CD4-positive, CD25-positive, alpha-beta regulatory T cell (primary cell): ENCODE measurements around the gene RIC8A. TPM values are rescaled to one million over a fixed set of nuclear protein-coding genes. Genes with fewer than 3 reads are reported as not detected.
A peak's percentile ranks its signal among the peaks of the same experiment; 100 is the strongest.

Experiments
- ATAC-seq, 2 donors: fragments of 150-1000 bp; cut with Tn5 transposase; one replicate each; pipeline ENCODE4 v1.10.0; 2021; ENCODE audit warnings: low read depth in 2 of 2, moderate number of reproducible peaks in 2 of 2, moderate library complexity in 1 of 2
- DNase-seq, 3 donors: peaks; one replicate each; pipeline versions ENCODE4 v3.0.0 to v3.0.0-alpha.2; 2012 to 2022; ENCODE audit warnings: mixed read lengths in 1 of 3
- H3K27ac ChIP-seq: one replicate; pipeline ENCODE4 v1.7.0; 2013; ENCODE audit warnings: mild to moderate bottlenecking, low read length; ENCODE audit not compliant: insufficient read depth, poor library complexity, severe bottlenecking
- H3K27me3 ChIP-seq: one replicate; pipeline ENCODE4 v1.7.0; 2013; ENCODE audit warnings: low read length; ENCODE audit not compliant: control insufficient read depth, insufficient read depth
- H3K36me3 ChIP-seq: one replicate; pipeline ENCODE4 v1.7.0; 2013; ENCODE audit warnings: mild to moderate bottlenecking, low read length, moderate library complexity; ENCODE audit not compliant: control insufficient read depth, insufficient read depth
- H3K4me1 ChIP-seq: 2 replicates; pipeline ENCODE4 v1.7.0; 2013; ENCODE audit warnings: mild to moderate bottlenecking, low read length; ENCODE audit not compliant: insufficient read depth, control insufficient read depth, poor library complexity, severe bottlenecking
- H3K4me3 ChIP-seq: one replicate; pipeline ENCODE4 v1.7.0; 2013; ENCODE audit warnings: low read depth, mild to moderate bottlenecking, low read length, moderate library complexity
- H3K9me3 ChIP-seq, 2 experiments: 1 replicate in 1 of 2; 2 replicates in 1 of 2; pipeline ENCODE4 v1.7.0; 2013; ENCODE audit warnings: low read length in 2 of 2, mild to moderate bottlenecking in 1 of 2, moderate library complexity in 1 of 2; ENCODE audit not compliant: control insufficient read depth in 2 of 2
- H3K27ac Mint-ChIP-seq, 3 donors: one replicate each; pipeline ENCODE4 v1.8.0; 2020 to 2022; ENCODE audit warnings: mild to moderate bottlenecking in 3 of 3, mixed read lengths in 3 of 3, moderate library complexity in 2 of 3
- H3K27me3 Mint-ChIP-seq: one replicate; pipeline ENCODE4 v1.8.0; 2022; ENCODE audit warnings: mild to moderate bottlenecking, mixed read lengths
- H3K36me3 Mint-ChIP-seq: one replicate; pipeline ENCODE4 v1.8.0; 2020; ENCODE audit warnings: mixed read lengths
- H3K4me1 Mint-ChIP-seq, 4 donors: one replicate each; pipeline ENCODE4 v1.8.0; 2020 to 2022; ENCODE audit warnings: mixed read lengths in 4 of 4, mild to moderate bottlenecking in 1 of 4
- H3K4me3 Mint-ChIP-seq, 4 donors: one replicate each; pipeline ENCODE4 v1.8.0; 2020 to 2022; ENCODE audit warnings: mild to moderate bottlenecking in 4 of 4, mixed read lengths in 4 of 4, moderate library complexity in 3 of 4
- H3K9me3 Mint-ChIP-seq, 7 donors: one replicate each; pipeline ENCODE4 v1.8.0; 2020 to 2022; ENCODE audit warnings: mixed read lengths in 7 of 7, mild to moderate bottlenecking in 3 of 7, moderate library complexity in 2 of 7
- polyA plus RNA-seq, 4 donors: library from polyadenylated mRNA; unstranded; fragments of 300-500 nt; fragmentation: Illumina TruSeq; gene quantifications; one replicate each; pipeline ENCODE4 v1.2.3, GENCODE V29; 2021
- total RNA-seq: library from RNA; stranded (reverse); gene quantifications from one replicate; pipeline ENCODE4 v1.2.3, GENCODE V29; 2022

Gene RIC8A
- total and polyA plus RNA-seq, 5 donors from 2014 or later, result 74.1 to 135 (median 78.6) TPM

DNA sequence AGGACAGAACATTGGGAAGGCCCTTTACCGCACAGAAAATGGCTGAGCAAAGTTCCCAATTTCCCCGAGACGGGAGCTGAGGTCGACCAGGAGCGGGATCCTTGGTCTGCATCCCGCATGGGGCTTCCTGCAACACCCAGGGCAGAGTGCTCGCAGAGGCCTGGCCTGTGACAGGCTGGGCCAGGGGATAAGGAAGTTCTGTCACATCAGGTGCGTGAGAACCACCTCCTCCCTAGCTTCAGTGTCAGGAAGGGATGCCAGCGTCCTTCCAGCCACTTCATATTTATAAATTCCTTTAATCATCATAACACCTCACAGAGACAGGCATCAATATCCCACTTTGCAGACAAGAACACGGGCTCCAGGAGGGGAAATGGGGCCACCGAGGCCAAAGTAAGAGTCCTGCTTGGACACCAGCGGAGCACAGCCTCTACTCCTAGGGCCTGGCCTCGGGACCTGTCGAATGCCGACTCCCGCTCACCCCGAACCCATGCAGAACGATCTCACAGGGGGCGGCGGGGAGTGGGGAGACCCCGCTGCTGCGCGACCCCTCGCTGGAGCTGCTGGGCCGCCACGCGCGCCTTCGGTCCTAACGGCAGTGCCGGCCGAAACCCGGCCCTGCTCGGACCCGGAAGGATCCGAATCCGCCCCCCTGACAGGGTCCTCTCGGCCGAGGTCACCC lies 841 bp upstream of the RIC8A start:
- peaks cover 0 to 72% (median 40%) of the 10 kb centered on the region in 4 donors for H3K4me1 Mint-ChIP-seq

GRCh38 chr11:207863-208180 lies 314 bp downstream of the RIC8A start:
- Histone ChIP-seq H3K4me1 (peaks cover 57% of the 10 kb centered on the region), H3K4me3 (peak overlapping the region; percentile 91), H3K9me3 (no peaks in the 10 kb centered on the region), H3K36me3 (peaks cover 59% of the 10 kb centered on the region), H3K27me3 (no peaks in the 10 kb centered on the region), H3K27ac (peak overlapping the region; percentile 98)
- peak overlapping the region; percentile 96 to 98 (median 97) for H3K4me3 Mint-ChIP-seq
- peaks cover 4% of the 10 kb centered on the region for H3K27me3 Mint-ChIP-seq
- peaks cover 0 to 1% (median 0%) of the 10 kb centered on the region in 7 donors for H3K9me3 Mint-ChIP-seq
- DNase-seq, result no peak
- ATAC-seq, result peak; percentile 6 to 9
- peaks cover 0 to 61% (median 31%) of the 10 kb centered on the region in 4 donors for H3K4me1 Mint-ChIP-seq
- H3K27ac Mint-ChIP-seq, result peak overlapping the region; percentile 99
- peaks cover 30% of the 10 kb centered on the region for H3K36me3 Mint-ChIP-seq

More for the DNA sequence above, 841 bp upstream of the RIC8A start:
- Histone ChIP-seq H3K4me3 (peak overlapping the region; percentile 91), H3K4me1 (peaks cover 68% of the 10 kb centered on the region), H3K27me3 (no peaks in the 10 kb centered on the region), H3K9me3 (no peaks in the 10 kb centered on the region), H3K27ac (peak overlapping the region; percentile 98), H3K36me3 (peaks cover 48% of the 10 kb centered on the region)
- H3K36me3 Mint-ChIP-seq, result peaks cover 30% of the 10 kb centered on the region
- ATAC-seq, result no peak
- H3K9me3 Mint-ChIP-seq, result peaks cover 0 to 1% (median 0%) of the 10 kb centered on the region in 7 donors
- H3K27me3 Mint-ChIP-seq, result peaks cover 4% of the 10 kb centered on the region
- H3K27ac Mint-ChIP-seq, result peak overlapping the region; percentile 97 to 99 (median 99)
- peak overlapping the region; percentile 96 to 98 (median 97) for H3K4me3 Mint-ChIP-seq
- peak in 2 of 3 donors; percentile 16 to 40 for DNase-seq

DNA sequence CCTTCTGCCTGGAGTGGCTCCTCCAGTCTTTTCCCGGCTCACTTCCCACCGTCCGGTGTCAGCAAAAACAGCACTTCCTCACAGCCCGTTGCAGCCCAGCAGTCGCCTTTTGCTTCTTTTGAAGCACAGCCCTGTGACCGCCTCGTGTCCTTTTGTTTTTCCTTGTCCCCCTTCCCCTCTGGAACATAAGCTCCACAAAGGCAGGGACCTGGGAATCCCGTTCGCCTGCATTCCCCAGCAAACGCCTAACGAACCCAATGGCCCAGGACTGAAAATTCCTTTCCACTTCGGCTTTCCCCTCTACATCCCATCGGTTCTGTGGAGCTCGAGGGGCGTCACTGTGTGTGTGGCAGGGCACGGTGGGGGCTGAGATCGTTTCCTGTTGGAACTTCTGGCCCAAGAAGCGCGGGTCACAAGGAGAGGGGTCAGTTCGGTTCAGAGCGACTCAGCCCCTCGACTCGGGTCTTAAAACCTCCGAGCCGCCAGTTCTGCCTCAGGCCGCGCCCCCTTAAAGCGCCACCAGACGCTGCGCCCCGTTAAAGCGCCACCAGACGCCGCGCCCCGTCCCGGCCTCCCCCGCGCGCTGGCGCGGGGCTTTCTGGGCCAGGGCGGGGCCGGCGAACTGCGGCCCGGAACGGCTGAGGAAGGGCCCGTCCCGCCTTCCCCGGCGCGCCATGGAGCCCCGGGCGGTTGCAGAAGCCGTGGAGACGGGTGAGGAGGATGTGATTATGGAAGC lies 841 bp downstream of the RIC8A start:
- Histone ChIP-seq H3K4me3 (peak overlapping the region; percentile 91), H3K9me3 (no peaks in the 10 kb centered on the region), H3K27me3 (no peaks in the 10 kb centered on the region), H3K4me1 (peaks cover 57% of the 10 kb centered on the region), H3K27ac (peak overlapping the region; percentile 98), H3K36me3 (peaks cover 60% of the 10 kb centered on the region)
- Mint-ChIP-seq H3K4me3 (peak overlapping the region; percentile 96 to 98 (median 97)), H3K27me3 (peaks cover 4% of the 10 kb centered on the region), H3K4me1 (peaks cover 0 to 59% (median 28%) of the 10 kb centered on the region in 4 donors), H3K27ac (peak overlapping the region; percentile 99), H3K9me3 (peaks cover 0 to 1% (median 0%) of the 10 kb centered on the region in 7 donors), H3K36me3 (peaks cover 29% of the 10 kb centered on the region)
- peak; percentile 79 to 90 (median 85) for DNase-seq
- ATAC-seq, result peak; percentile 61 to 63

- H3K4me1 ChIP-seq, result peaks cover 57% of the 10 kb centered on the region
- Mint-ChIP-seq H3K27me3 (peaks cover 4% of the 10 kb centered on the region), H3K9me3 (peaks cover 0 to 1% (median 0%) of the 10 kb centered on the region in 7 donors), H3K4me3 (peak overlapping the region; percentile 96 to 98 (median 97)), H3K36me3 (peaks cover 25% of the 10 kb centered on the region), H3K27ac (peak overlapping the region; percentile 52 to 99 (median 99)), H3K4me1 (peaks cover 0 to 54% (median 25%) of the 10 kb centered on the region in 4 donors)
- H3K27me3 ChIP-seq, result no peaks in the 10 kb centered on the region
- ATAC-seq (peak; percentile 0), DNase-seq (no peak)
- H3K36me3 ChIP-seq, result peaks cover 60% of the 10 kb centered on the region
- no peaks in the 10 kb centered on the region for H3K9me3 ChIP-seq
- peak overlapping the region; percentile 98 for H3K27ac ChIP-seq
- peak overlapping the region; percentile 64 for H3K4me3 ChIP-seq
Observed at GRCh38 chr11:208917-209260, 1.4 kb downstream of the RIC8A start.

- H3K27ac ChIP-seq, result peak overlapping the region; percentile 98
- Mint-ChIP-seq H3K27me3 (peaks cover 4% of the 10 kb centered on the region), H3K4me3 (peak overlapping the region; percentile 96 to 98 (median 97)), H3K4me1 (peaks cover 0 to 48% (median 24%) of the 10 kb centered on the region in 4 donors), H3K36me3 (peaks cover 24% of the 10 kb centered on the region), H3K27ac (peak overlapping the region; percentile 48 to 99 (median 51)), H3K9me3 (peaks cover 0 to 1% (median 0%) of the 10 kb centered on the region in 7 donors)
- H3K36me3 ChIP-seq, result peaks cover 60% of the 10 kb centered on the region
- peaks cover 51% of the 10 kb centered on the region for H3K4me1 ChIP-seq
- no peaks in the 10 kb centered on the region for H3K27me3 ChIP-seq
- peak overlapping the region; percentile 64 for H3K4me3 ChIP-seq
- DNase-seq (no peak), ATAC-seq (no peak)
- H3K9me3 ChIP-seq, result no peaks in the 10 kb centered on the region
Observed at GRCh38 chr11:209275-210121, 2.0 kb downstream of the RIC8A start.

GRCh38 chr11:210122-210802 lies 2.8 kb downstream of the RIC8A start:
- no peak overlapping the region for H3K27ac ChIP-seq
- H3K4me3 Mint-ChIP-seq, result peak overlapping the region; percentile 62 to 97 (median 85)
- DNase-seq, result no peak
- peak overlapping the region; percentile 24 for H3K4me3 ChIP-seq
- H3K36me3 ChIP-seq, result peaks cover 58% of the 10 kb centered on the region
- no peak for ATAC-seq
- peaks cover 0 to 1% (median 0%) of the 10 kb centered on the region in 7 donors for H3K9me3 Mint-ChIP-seq
- H3K9me3 ChIP-seq, result no peaks in the 10 kb centered on the region
- H3K4me1 ChIP-seq, result peaks cover 44% of the 10 kb centered on the region
- peak overlapping the region in 2 of 3 donors; percentile 5 to 51 for H3K27ac Mint-ChIP-seq
- peaks cover 4% of the 10 kb centered on the region for H3K27me3 Mint-ChIP-seq
- peaks cover 0 to 45% (median 22%) of the 10 kb centered on the region in 4 donors for H3K4me1 Mint-ChIP-seq
- peaks cover 27% of the 10 kb centered on the region for H3K36me3 Mint-ChIP-seq
- H3K27me3 ChIP-seq, result no peaks in the 10 kb centered on the region

GRCh38 chr11:210803-211180 lies 3.3 kb downstream of the RIC8A start:
- Histone ChIP-seq H3K9me3 (no peaks in the 10 kb centered on the region), H3K27me3 (no peaks in the 10 kb centered on the region), H3K36me3 (peaks cover 56% of the 10 kb centered on the region), H3K27ac (no peak overlapping the region), H3K4me3 (no peak overlapping the region), H3K4me1 (peaks cover 39% of the 10 kb centered on the region)
- Mint-ChIP-seq H3K4me1 (peaks cover 0 to 39% (median 20%) of the 10 kb centered on the region in 4 donors), H3K4me3 (peak overlapping the region in 3 of 4 donors; percentile 62 to 97 (median 96)), H3K27me3 (peaks cover 4% of the 10 kb centered on the region), H3K36me3 (peaks cover 27% of the 10 kb centered on the region), H3K27ac (peak overlapping the region in 1 of 3 donors; percentile 51), H3K9me3 (peaks cover 0 to 1% (median 0%) of the 10 kb centered on the region in 7 donors)
- DNase-seq, result no peak
- no peak for ATAC-seq
